ENCODE results near the gene KLHL29. TPM values are rescaled to one million over a fixed set of nuclear protein-coding genes. Genes with fewer than 3 reads are reported as not detected.
A peak's percentile ranks its signal among the peaks of the same experiment; 100 is the strongest.

KLHL29 gene
- total RNA-seq, 1 experiment from 2014 or later = 5.6 TPM

- no peak for DNase-seq (ENCODE audit: low read depth)
Observed at GRCh38 chr2:23475473-23475872, 90.5 kb downstream of the KLHL29 start.

DNA sequence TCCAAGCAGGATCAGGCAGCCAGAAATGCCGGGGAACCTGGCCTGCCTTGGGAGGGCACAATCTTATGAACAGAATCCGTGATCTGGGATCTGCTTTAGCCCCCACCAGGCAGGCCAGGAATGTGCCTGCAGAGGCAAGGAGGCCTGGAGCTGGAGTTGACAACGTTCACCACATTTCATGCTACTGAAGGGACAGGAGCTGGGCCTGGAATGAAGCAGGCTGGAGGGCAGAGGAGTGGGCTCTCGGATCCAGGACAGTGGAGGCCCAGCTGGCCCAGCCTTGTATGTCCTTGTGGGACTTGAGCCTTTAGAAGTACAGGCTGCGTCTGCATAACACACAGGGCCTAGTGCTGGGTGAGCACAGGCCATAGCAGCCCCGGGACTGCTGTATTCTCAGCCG, 91.8 kb downstream of the KLHL29 start:
- DNase-seq (ENCODE audit: low read depth) = no peak

DNA sequence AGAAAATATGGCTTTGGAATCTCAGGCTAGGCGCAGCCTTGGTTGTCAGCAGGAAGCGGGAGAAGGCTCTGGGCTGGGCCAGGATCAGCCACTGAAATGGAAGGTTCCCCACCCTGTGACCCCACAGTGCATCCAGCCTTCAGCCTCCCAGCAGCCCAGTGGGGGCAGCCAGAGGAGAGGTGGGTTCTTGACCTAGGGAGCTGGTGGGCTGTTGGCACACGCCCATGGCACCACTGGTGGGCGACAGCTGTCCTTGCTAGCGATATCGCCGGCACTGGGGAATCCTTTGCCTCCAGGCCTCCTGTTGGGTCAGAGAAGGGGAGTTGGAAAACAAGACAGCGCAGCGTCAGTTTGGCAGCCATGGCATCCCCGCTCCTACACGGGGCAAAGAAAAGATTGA, 92.4 kb downstream of the KLHL29 start:
- DNase-seq (ENCODE audit: low read depth) = no peak

DNA sequence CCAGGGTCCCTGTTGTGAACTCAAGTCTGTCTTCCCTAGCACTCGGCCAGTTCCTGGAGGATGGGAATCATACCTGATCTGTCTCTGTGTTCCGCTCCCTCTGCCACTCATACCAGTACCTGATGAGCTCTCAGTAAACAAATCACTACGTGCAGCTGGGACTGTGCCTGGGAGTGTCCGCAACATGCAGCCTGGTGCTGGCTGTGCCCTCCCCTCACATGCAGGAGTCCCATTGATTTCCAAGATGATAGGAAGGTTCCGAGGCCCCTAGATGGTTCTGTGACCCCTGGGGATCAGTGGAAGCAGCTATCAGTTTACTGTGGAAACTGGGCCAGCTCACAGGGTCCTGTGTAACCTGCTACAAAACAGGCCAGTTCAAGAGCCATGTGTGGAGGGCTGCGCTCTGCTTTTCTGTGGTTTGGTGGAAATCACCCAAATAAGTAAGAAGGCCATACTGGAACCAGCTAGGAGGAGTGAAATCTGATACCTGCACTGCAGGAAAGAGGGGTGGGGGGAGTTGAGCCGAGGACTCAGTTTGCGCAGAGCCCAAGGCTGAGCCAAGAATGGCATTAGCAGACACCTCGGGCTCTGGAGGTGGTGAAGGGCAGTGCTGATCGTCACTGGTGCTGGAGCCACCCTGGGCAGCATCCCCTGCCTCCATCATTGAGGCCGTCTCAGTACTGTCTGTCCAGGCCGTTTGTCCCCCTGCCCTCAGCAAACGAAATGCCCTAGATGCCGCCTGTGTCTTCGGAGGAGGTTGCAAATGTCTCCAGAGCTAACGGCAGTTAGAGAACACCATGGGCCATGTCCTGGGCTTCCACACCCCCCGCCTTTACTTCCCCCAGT, 93.3 kb downstream of the KLHL29 start:
- no peak for DNase-seq (ENCODE audit: low read depth)

- no peak for DNase-seq (ENCODE audit: low read depth)
Observed at GRCh38 chr2:23478933-23479683, 94.1 kb downstream of the KLHL29 start.

DNA sequence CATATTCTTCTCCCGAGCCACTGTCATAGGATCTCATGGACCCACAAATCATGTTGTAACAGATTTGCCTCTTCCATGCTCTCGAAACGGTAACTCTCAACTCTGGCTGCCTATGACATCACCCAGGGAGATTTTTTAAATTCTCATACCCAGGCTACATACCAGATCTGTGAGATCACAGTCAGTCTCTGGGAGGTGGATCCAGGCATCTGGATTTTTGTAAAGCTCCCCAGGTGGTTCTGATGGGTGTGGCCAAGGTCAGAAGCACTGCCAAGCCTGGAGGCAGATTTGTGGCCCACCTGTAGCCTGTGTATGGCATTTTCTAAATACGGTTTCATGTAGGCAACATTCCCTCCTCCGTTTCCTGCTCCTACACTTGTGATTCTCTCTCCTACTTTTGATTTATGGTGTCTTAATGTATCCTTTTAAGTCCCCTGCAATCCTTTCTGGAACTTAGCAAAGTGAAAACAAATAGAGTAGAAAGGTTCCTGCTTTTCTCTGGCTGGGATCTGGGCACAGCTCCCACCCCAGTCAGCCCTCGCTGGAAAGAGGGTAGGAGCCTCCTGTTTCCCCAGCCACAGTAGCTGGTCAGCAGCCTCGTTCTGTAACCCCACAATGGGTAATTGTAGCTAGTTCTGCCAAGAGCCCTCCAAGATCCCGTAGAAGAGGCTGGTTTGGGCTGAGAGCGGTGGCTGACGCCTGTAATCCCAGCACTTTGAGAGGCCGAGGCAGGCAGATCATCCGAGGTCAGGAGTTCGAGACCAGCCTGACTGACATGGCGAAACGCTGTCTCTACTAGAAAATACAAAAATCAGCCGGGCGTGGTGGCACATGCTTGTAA, 96.2 kb downstream of the KLHL29 start:
- peak; percentile 87 for DNase-seq (ENCODE audit: low read depth)

DNA sequence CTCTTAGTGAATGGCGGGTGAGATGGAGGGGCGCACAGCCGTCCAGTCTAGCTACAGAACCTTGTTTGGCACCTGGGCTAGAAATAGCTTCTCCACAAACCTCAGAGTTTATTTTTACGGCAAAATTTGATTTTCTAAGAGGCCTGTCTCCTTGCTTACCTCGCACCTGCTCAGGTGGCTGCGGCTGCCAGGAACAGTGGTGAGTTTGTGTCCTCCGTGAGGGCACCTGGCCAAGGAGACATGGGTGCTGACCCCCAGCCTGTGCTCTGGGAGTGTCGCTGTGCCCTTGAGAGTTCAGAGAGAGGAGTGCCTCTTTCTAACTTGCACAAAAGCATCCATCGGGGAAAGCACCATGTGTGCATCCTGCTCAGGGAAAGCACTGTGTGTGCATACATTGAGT, 97.2 kb downstream of the KLHL29 start:
- DNase-seq (ENCODE audit: low read depth) = no peak

- DNase-seq (ENCODE audit: low read depth) = no peak
Observed at GRCh38 chr2:23482607-23483006, 97.6 kb downstream of the KLHL29 start.

GRCh38 chr2:23483791-23484190, 98.8 kb downstream of the KLHL29 start:
- DNase-seq (ENCODE audit: low read depth) = no peak

DNA sequence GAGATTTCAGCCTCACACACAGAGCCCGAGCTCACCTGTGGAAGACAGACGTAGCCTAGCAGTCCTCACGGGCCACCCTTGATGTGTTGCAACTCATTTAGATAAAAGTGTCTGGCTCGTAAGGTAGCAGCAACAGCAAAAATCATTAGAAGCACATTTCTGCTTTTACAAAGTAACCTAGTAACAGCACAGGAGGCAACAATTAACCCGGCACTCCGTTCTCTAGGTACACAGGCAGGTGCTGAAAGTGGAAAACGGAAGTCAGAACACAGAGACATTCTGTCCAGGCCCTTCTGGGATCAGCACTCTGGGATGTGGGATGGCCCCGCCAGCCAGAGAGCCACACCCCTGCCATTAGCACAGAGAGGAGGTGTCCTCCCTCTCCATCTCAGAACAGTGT, 99.3 kb downstream of the KLHL29 start:
- DNase-seq (ENCODE audit: low read depth) = no peak

DNA sequence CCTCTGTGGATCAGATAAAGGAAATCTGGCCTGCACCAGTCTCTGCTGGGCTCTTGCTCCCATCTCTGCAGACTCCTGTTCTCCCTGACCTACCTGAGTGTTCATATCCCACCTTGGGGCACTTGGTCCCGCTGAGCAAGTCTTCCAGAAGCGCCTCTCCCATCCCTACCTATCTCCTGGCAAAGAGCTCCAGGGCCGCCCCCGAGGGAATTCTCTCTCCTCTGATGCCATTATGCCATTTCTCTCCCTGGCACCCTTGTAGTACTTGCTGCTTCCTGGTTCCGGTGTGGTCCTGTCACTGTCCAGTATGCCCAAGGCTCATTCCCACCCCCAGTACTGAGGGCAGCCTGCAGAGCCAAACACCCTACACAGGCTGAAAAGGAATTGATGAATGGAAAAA, 99.8 kb downstream of the KLHL29 start:
- no peak for DNase-seq (ENCODE audit: low read depth)

DNA sequence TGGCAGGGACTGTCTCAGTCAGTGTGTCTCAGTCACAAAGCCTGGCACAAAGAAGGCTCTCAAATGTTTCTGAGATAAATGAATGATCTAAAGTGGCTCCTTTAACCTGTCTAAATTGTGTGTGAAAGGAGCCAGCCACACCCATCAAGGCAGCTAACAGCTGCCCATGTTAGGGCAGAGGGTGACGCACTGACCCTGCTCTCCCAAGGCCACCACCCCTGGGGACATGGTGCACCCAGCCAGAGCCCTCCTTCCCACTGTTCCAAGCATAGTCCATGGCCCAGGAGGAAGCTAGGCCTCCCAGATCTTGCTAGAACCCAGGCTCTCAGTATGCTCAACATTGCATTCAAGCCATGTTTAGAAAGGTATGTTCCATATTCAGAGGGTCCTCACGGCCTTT, 100.3 kb downstream of the KLHL29 start:
- DNase-seq (ENCODE audit: low read depth) = no peak

- DNase-seq (ENCODE audit: low read depth) = no peak
Observed at GRCh38 chr2:23485841-23486683, 101.1 kb downstream of the KLHL29 start.

DNA sequence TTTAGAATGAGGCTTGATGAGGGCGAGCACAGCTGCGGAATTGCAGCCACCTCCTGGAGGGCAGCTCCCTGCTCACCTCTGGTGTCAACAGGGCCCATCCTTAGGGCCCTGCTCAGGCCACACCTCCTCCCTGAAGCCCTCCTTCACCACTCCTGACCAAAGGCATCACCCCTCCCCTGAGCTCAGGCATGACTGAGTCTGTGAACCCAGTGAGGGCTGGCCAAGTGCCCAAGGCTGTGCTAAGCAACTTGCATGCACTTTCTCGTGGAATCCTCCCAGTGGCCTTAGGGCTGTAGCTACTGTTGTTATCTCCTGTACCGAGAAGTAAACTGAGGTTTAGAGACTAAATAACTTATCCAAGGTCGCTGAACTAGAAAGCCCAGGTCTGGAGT, 101.7 kb downstream of the KLHL29 start:
- DNase-seq (ENCODE audit: low read depth) = peak; percentile 37

GRCh38 chr2:23487735-23488492, 102.9 kb downstream of the KLHL29 start:
- DNase-seq (ENCODE audit: low read depth) = peak; percentile 79

DNA sequence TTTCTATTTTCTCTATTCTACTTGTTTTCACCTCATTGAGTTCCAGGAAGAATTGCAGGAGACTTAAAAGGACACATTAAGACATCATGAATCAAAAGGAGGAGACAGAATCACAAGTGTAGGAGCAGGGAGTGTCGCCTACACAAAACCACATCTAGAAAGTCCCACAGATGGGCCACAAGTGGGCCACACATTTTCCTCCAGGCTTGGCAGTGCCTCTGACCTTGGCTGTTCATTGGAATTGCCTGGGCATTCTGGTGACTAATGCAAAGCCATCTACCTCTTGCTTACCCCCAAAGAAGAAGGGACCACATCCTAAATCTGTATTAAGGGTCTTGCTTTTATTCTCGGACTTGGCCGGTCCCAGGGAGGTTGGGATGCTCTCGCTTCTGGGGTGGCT, 103.6 kb downstream of the KLHL29 start:
- DNase-seq (ENCODE audit: low read depth) = no peak

- DNase-seq (ENCODE audit: low read depth) = peak; percentile 26
Observed at GRCh38 chr2:23489471-23490322, 104.7 kb downstream of the KLHL29 start.

DNA sequence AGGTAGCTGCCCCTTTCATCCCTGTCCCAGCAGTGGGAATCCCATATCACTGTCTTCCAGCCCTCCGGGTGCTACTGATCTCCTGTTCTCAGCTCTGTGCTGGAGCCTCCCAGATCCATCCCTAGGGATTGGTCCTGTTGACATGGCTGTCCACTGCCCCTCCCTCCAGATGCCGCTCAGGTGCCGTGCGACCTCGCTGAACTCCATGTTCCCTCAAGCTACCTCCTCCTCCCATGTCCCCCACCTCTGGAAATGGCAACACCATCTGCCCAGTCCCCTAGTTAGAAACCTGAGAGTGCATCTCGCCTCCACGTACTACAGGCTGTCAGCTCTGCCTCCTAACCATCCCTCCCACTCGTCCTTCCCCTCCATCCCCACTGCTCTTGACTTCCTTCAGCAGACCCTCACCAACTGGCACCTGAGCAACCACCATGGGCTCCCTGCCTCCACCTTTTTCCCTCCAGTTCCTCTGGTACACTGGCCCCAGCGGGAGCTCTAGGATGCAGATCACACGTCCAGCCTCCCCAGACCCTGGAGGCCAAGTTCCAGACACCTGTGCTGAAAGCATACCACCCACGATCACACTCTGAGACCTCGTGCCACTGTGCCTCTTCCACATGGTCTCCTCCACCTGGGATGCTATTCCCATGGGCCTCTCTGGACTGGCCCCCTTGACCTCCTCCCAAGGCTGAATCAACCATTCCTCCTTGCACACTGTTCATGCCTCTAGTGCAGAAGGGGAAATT, 106.8 kb downstream of the KLHL29 start:
- no peak for DNase-seq (ENCODE audit: low read depth)

GRCh38 chr2:23492337-23492675, 107.3 kb downstream of the KLHL29 start:
- DNase-seq (ENCODE audit: low read depth) = no peak
